Keratinocyte (primary cell): Measurements from ENCODE around the gene TAMALIN.

Experiments
- CTCF ChIP-seq, 3 experiments: IDR thresholded peaks in 1 of 3; conservative IDR thresholded peaks in 1 of 3; optimal IDR thresholded peaks in 1 of 3; 2 replicates in 2 of 3; 3 replicates in 1 of 3; pipeline versions ENCODE3 to v1.5.1; 2011; ENCODE audit warnings: low read length in 3 of 3, mild to moderate bottlenecking in 3 of 3, moderate library complexity in 2 of 3, control low read depth in 1 of 3, inconsistent platforms in 1 of 3; ENCODE audit not compliant: insufficient read depth in 2 of 3; ENCODE audit errors: extremely low read depth in 1 of 3
- EZH2 ChIP-seq: IDR thresholded peaks from one replicate; pipeline ENCODE4 v1.6.1; 2012; ENCODE audit warnings: inconsistent platforms, mild to moderate bottlenecking, low read length, moderate library complexity

- no peak for TF ChIP-seq CTCF (optimal IDR thresholded peaks at IDR 0.05 in 1 of 3, IDR thresholded peaks at IDR 0.05 in 1 of 3, conservative IDR thresholded peaks at IDR 0.05 in 1 of 3; ENCODE audit: extremely low read depth in 1 of 3, insufficient read depth in 2 of 3, low read length in 3 of 3)
- TF ChIP-seq EZH2: no peak
Observed at GRCh38 chr12:52009081-52009751, 2.5 kb downstream of the TAMALIN start.
